ENCODE data around the gene LGALS13. TPM values are rescaled to one million over a fixed set of nuclear protein-coding genes. Genes with fewer than 3 reads are reported as not detected.

LGALS13 gene
- total and polyA plus RNA-seq, 2 of the 8 experiments (the other 6 are each of a cell fraction or from before 2014, with no cell fraction given) = not detected

DNA sequence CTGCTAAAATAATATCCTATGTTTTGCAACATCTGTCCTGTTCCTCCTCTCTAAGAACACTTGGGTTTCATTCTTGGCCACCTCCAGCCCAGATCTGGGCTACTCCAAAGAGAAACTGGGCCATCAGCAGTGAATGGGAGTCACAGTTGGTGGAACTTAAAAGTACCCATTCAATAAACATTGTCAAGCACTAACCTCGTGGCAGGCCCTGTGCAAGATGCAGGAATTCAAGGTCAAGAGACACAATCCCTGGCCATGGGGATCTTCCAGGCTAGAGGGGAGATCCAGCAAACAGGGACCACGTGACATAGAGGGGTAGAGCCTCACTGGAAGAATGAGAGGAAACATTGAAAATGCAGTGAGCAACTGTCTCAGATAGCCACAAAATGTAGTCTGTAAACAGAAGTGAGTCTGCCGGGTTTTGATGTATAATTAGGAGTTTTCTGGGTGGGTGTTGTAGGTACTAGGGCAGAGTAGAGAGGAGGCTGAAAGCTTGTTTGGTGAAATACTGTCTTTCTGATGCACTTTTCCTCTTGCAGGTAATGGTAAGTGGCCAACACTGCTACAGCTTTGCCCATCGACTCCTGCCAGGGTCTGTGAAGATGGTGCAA lies 47.5 kb upstream of the LGALS13 start:
- Histone ChIP-seq H2AFZ (ENCODE audit: low read length) (no peak overlapping the region), H2BK5ac (ENCODE audit: low read depth, low read length) (no peak overlapping the region), H4K20me1 (replicated peaks in 1 of 2; ENCODE audit: control insufficient read depth in 1 of 2, insufficient read depth in 2 of 2, low read length in 2 of 2) (no peaks in the 10 kb centered on the region), H3K4ac (replicated peaks; ENCODE audit: insufficient read length, low read depth, low read length) (no peak overlapping the region), H3K27me3 (replicated peaks in 1 of 4; ENCODE audit: control insufficient read depth in 3 of 4, extremely low read depth in 1 of 4, insufficient read depth in 3 of 4, low read length in 3 of 4) (no peaks in the 10 kb centered on the region), H3K79me1 (ENCODE audit: low read depth, low read length) (no peaks in the 10 kb centered on the region), H3K4me3 (ENCODE audit: extremely low read depth in 1 of 4, insufficient read depth in 2 of 4, low read depth in 3 of 4, low read length in 4 of 4) (no peak overlapping the region), H2BK12ac (ENCODE audit: low read depth, low read length) (no peak overlapping the region), H2AK5ac (ENCODE audit: low read depth, low read length) (no peak overlapping the region), H3K36me3 (ENCODE audit: control insufficient read depth in 2 of 4, insufficient read depth in 4 of 4, low read length in 3 of 4) (no peaks in the 10 kb centered on the region), H3K14ac (ENCODE audit: insufficient read length) (no peak overlapping the region), H2BK20ac (ENCODE audit: low read length) (no peak overlapping the region), H3K56ac (replicated peaks; ENCODE audit: insufficient read length, low read depth, low read length) (no peak overlapping the region), H2BK120ac (replicated peaks; ENCODE audit: low read depth, low read length) (no peak overlapping the region), H3K79me2 (ENCODE audit: control insufficient read depth in 1 of 2, insufficient read depth in 2 of 2, low read length in 2 of 2) (no peaks in the 10 kb centered on the region), H4K5ac (ENCODE audit: insufficient read length, low read depth, low read length) (no peak overlapping the region), H3K27ac (ENCODE audit: low read depth, low read length) (no peak overlapping the region), H2BK15ac (ENCODE audit: low read length) (no peak overlapping the region), H3K4me2 (ENCODE audit: insufficient read depth in 1 of 2, low read depth in 2 of 2, low read length in 2 of 2) (no peak overlapping the region), H3K4me1 (replicated peaks in 1 of 4; ENCODE audit: control insufficient read depth in 3 of 4, insufficient read depth in 4 of 4, low read length in 3 of 4) (no peaks in the 10 kb centered on the region), H4K91ac (replicated peaks; ENCODE audit: insufficient read length, low read length) (no peak overlapping the region), H3K23me2 (ENCODE audit: low read depth, low read length) (no peaks in the 10 kb centered on the region), H3K9ac (replicated peaks in 1 of 4; ENCODE audit: extremely low read depth in 1 of 4, low read depth in 3 of 4, low read length in 3 of 4) (no peak overlapping the region), H3K18ac (ENCODE audit: extremely low read depth, low read length) (no peak overlapping the region), H3K23ac (ENCODE audit: insufficient read length) (no peak overlapping the region), H4K8ac (ENCODE audit: extremely low read depth, insufficient read depth, low read length) (peak overlapping the region; percentile 20; the same call in 1 of the 2 replicates), H3K9me3 (ENCODE audit: insufficient read depth in 2 of 2, low read depth in 1 of 2, low read length in 1 of 2) (no peaks in the 10 kb centered on the region)
- POLR2A ChIA-PET (ENCODE audit: partially characterized antibody) = no interaction called here
- WGBS, 2 experiments (ENCODE audit: extremely low coverage in 1 of 2, insufficient coverage in 1 of 2, insufficient read length in 1 of 2, insufficient replicate concordance in 2 of 2, low coverage in 1 of 2, low lambda C conversion rate in 2 of 2, missing lambda C conversion rate in 1 of 2) = 81% methylated on average over 4 of the region's 4 CpGs; no CpG with 5 or more reads in 1 of the 2 experiments
- DNase-seq (ENCODE audit: low read depth in 1 of 2, low spot score in 2 of 2) (no peak), FAIRE-seq (no peak)
- CTCF ChIA-PET (ENCODE audit: partially characterized antibody) = interaction anchor here (0.7 to 6.8 kb wide), 4 partner anchors 12 to 258 kb away, joined by 3 to 108 read pairs (median 19); no protein-coding TSS in a partner anchor
- no peak for TF ChIP-seq RXRA (IDR thresholded peaks at IDR 0.05; ENCODE audit: insufficient read depth, low read depth, low read length)
- no peak for TF ChIP-seq POU5F1 (IDR thresholded peaks at IDR 0.05; ENCODE audit: low read depth, low read length)
- TF ChIP-seq ASH2L (IDR thresholded peaks at IDR 0.05; ENCODE audit: low read length) = no peak
- TF ChIP-seq GABPA (IDR thresholded peaks at IDR 0.05; ENCODE audit: borderline replicate concordance, insufficient read depth, low read length) = no peak
- TF ChIP-seq CTBP2 (IDR thresholded peaks at IDR 0.05; ENCODE audit: borderline replicate concordance, insufficient read depth, insufficient read length, low read length) = no peak
- TF ChIP-seq RFX5 (IDR thresholded peaks at IDR 0.05; ENCODE audit: borderline replicate concordance, low read depth, low read length) = no peak
- no peak for TF ChIP-seq PHF8 (conservative IDR thresholded peaks at IDR 0.05; ENCODE audit: low read depth, low read length)
- TF ChIP-seq SAP30 (IDR thresholded peaks at IDR 0.05; ENCODE audit: insufficient read depth, insufficient replicate concordance, low read length) = no peak
- TF ChIP-seq, protein P1, sequence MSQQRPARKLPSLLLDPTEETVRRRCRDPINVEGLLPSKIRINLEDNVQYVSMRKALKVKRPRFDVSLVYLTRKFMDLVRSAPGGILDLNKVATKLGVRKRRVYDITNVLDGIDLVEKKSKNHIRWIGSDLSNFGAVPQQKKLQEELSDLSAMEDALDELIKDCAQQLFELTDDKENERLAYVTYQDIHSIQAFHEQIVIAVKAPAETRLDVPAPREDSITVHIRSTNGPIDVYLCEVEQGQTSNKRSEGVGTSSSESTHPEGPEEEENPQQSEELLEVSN (IDR thresholded peaks at IDR 0.05) = no peak
- TF ChIP-seq NANOG (IDR thresholded peaks at IDR 0.05; ENCODE audit: insufficient read depth, low read depth, low read length, poor library complexity, severe bottlenecking) = no peak
- TF ChIP-seq HDAC2 (IDR thresholded peaks at IDR 0.05; ENCODE audit: borderline replicate concordance in 1 of 2, low read depth in 2 of 2, low read length in 2 of 2) = no peak

Data from H1 (cell line).